GM21447 (cell line): ENCODE measurements around the gene GRAP.
"Not testable (repeated sequence)": the region's sequence is repeated elsewhere in the genome, so short reads cannot be mapped to it uniquely, and the experiment has no call there.

Experiments used
- ATAC-seq: cut with Tn5 transposase; IDR thresholded peaks from one replicate; pipeline ENCODE4 v1.9.1; 2021; ENCODE audit not compliant: unreplicated experiment

GRAP gene

GRCh38 chr17:19046782-19047375 is at the start of gene GRAP:
Gene GRAP (minus strand): TSS chr17:19046957. CDS start chr17:19046926, 31 bp downstream.
- not testable (repeated sequence) for ATAC-seq

GRCh38 chr17:19093684-19094438 is 47.1 kb upstream of the GRAP start:
- not testable (repeated sequence) for ATAC-seq

GRCh38 chr17:19092737-19093683 is 46.3 kb upstream of the GRAP start:
- not testable (repeated sequence) for ATAC-seq

GRCh38 chr17:19090058-19090772 is 43.5 kb upstream of the GRAP start:
- ATAC-seq, result not testable (repeated sequence)

- not testable (repeated sequence) for ATAC-seq
These were observed 42.3 kb upstream of the GRAP start for GRCh38 chr17:19088804-19089685.

- not testable (repeated sequence) for ATAC-seq
These were observed 30.6 kb upstream of the GRAP start for GRCh38 chr17:19077386-19077785.

GRCh38 chr17:19076398-19077192 is 29.8 kb upstream of the GRAP start:
- ATAC-seq, result peak; percentile 58

GRCh38 chr17:19070318-19071168 is 23.8 kb upstream of the GRAP start:
- ATAC-seq, result peak; percentile 81

GRCh38 chr17:19064378-19064777 is 17.6 kb upstream of the GRAP start:
- ATAC-seq, result not testable (repeated sequence)

GRCh38 chr17:19063326-19063956 is 16.7 kb upstream of the GRAP start:
- ATAC-seq, result not testable (repeated sequence)

- peak; percentile 59 for ATAC-seq
These were observed 16.1 kb upstream of the GRAP start for GRCh38 chr17:19062718-19063325.

GRCh38 chr17:19062009-19062717 is 15.4 kb upstream of the GRAP start:
- peak; percentile 47 for ATAC-seq

- ATAC-seq, result peak; percentile 66
These were observed 8.7 kb upstream of the GRAP start for GRCh38 chr17:19055447-19055846.

GRCh38 chr17:19048826-19049225 is 2.1 kb upstream of the GRAP start:
- ATAC-seq, result not testable (repeated sequence)

- not testable (repeated sequence) for ATAC-seq
These were observed 753 bp upstream of the GRAP start for GRCh38 chr17:19047510-19047909.

GRCh38 chr17:19044643-19045042 is 2.1 kb downstream of the GRAP start:
- not testable (repeated sequence) for ATAC-seq
